Lower leg skin (tissue), 3 donors: ENCODE results near the gene TENT4A.

Experiments
- CTCF ChIP-seq, 3 donors: fragments of 450-650 bp; IDR thresholded peaks; one replicate each; pipeline ENCODE4 v1.5.1; 2016; ENCODE audit warnings: antibody characterized with exemption in 3 of 3, mild to moderate bottlenecking in 3 of 3, moderate library complexity in 2 of 3
- POLR2A ChIP-seq, 2 donors: fragments of 450-650 bp; IDR thresholded peaks; one replicate each; pipeline ENCODE4 v1.6.1; 2016 to 2017; ENCODE audit warnings: antibody characterized with exemption in 2 of 2, mild to moderate bottlenecking in 1 of 2, moderate library complexity in 1 of 2

- TF ChIP-seq POLR2A (IDR thresholded peaks at IDR 0.05) (no peak), CTCF (IDR thresholded peaks at IDR 0.05) (no peak)
These were observed 92.6 kb downstream of the TENT4A start for GRCh38 chr5:6805841-6806240.
